Mammary epithelial cell (primary cell): ENCODE data around the gene OR52I1.

ENCODE experiments used
- EZH2 ChIP-seq: IDR thresholded peaks from 2 replicates; pipeline ENCODE4 v1.6.1; 2012; ENCODE audit warnings: low read length, inconsistent platforms, borderline replicate concordance
- TF ChIP-seq, protein P1 (sequence below), 2 donors: IDR thresholded peaks in 1 of 2; conservative IDR thresholded peaks in 1 of 2; 2 replicates each; pipeline ENCODE4 v1.5.1; 2011 to 2012; ENCODE audit warnings: inconsistent platforms in 2 of 2, low read length in 2 of 2, mild to moderate bottlenecking in 2 of 2, control low read depth in 1 of 2, low read depth in 1 of 2; ENCODE audit not compliant: insufficient read depth in 1 of 2; ENCODE audit errors: extremely low read depth in 1 of 2

DNA sequence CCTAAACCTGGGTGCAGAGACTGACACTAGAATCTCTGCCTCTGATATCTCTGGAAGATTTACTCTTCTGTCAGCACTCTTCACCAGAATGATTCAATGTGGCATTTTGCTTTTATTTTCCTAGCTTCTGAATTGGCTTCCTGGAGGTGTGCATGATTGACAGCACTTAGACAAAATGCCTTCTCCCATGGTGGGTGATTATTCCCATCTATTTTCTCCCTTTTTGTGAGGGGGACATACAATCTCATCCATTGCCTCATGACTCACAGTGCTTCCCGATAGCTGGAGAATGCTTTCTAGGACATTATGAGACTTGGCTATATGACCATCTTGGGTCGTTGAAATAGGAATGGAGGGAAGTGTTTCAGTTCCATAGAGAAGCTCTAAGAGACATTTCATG is 18.1 kb downstream of the OR52I1 start:
- TF ChIP-seq, protein P1, sequence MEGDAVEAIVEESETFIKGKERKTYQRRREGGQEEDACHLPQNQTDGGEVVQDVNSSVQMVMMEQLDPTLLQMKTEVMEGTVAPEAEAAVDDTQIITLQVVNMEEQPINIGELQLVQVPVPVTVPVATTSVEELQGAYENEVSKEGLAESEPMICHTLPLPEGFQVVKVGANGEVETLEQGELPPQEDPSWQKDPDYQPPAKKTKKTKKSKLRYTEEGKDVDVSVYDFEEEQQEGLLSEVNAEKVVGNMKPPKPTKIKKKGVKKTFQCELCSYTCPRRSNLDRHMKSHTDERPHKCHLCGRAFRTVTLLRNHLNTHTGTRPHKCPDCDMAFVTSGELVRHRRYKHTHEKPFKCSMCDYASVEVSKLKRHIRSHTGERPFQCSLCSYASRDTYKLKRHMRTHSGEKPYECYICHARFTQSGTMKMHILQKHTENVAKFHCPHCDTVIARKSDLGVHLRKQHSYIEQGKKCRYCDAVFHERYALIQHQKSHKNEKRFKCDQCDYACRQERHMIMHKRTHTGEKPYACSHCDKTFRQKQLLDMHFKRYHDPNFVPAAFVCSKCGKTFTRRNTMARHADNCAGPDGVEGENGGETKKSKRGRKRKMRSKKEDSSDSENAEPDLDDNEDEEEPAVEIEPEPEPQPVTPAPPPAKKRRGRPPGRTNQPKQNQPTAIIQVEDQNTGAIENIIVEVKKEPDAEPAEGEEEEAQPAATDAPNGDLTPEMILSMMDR (conservative IDR thresholded peaks at IDR 0.05 in 1 of 2, IDR thresholded peaks at IDR 0.05 in 1 of 2; ENCODE audit: extremely low read depth in 1 of 2, insufficient read depth in 1 of 2, low read depth in 1 of 2, low read length in 2 of 2): no peak
- TF ChIP-seq EZH2: no peak
